B cell (primary cell): ENCODE data around the gene SSH3. TPM values are rescaled to one million over a fixed set of nuclear protein-coding genes. Genes with fewer than 3 reads are reported as not detected.

ENCODE experiments used
- ATAC-seq: fragments of 200-7000 bp; cut with Tn5 transposase; one replicate; pipeline ENCODE4 v1.10.0; 2021; ENCODE audit warnings: low read depth, mild to moderate bottlenecking, moderate number of reproducible peaks, moderate library complexity
- CTCF ChIA-PET: fragments of 350-600 bp; sonication (Branson Sonifier 250); formaldehyde crosslinking; loops from one replicate; lab custom pipeline; 2021; ENCODE audit warnings: antibody characterized with exemption, inconsistent platforms; lab: Charles Lee
- POLR2A ChIA-PET: fragments of 350-600 bp; sonication (Branson Sonifier 250); formaldehyde crosslinking; loops from one replicate; lab custom pipeline; 2021; ENCODE audit warnings: antibody characterized with exemption; lab: Charles Lee
- DNase-seq: peaks from one replicate; pipeline ENCODE4 v3.0.0; 2013
- H2AFZ ChIP-seq: 2 replicates; pipeline ENCODE4 v1.6.1; 2012; ENCODE audit warnings: mild to moderate bottlenecking, low read depth, low read length; ENCODE audit not compliant: insufficient read depth, poor library complexity, severe bottlenecking
- H3K27ac ChIP-seq, 2 donors: 1 replicate in 1 of 2; 2 replicates in 1 of 2; pipeline ENCODE4 v1.5.1; 2012 to 2013; ENCODE audit warnings: low read length in 2 of 2, mild to moderate bottlenecking in 2 of 2, moderate library complexity in 1 of 2
- H3K27me3 ChIP-seq, 4 experiments: fragments of 200-600 bp in 1 of 4; sonication (generic) in 1 of 4; replicated peaks in 1 of 4; 1 replicate in 2 of 4; 2 replicates in 2 of 4; pipeline versions ENCODE4 v1.6.1 to v1.7.0; 2013 to 2016; ENCODE audit warnings: low read length in 3 of 4, mild to moderate bottlenecking in 2 of 4, mixed read lengths in 1 of 4, moderate library complexity in 1 of 4; ENCODE audit not compliant: insufficient read depth in 4 of 4, control insufficient read depth in 3 of 4; ENCODE audit errors: control extremely low read depth in 1 of 4
- H3K36me3 ChIP-seq, 2 experiments: replicated peaks in 1 of 2; 1 replicate in 1 of 2; 2 replicates in 1 of 2; pipeline versions ENCODE4 v1.6.1 to v1.7.1; 2013; ENCODE audit warnings: low read length in 1 of 2; ENCODE audit not compliant: insufficient read depth in 2 of 2, control insufficient read depth in 1 of 2; ENCODE audit errors: control extremely low read depth in 1 of 2, extremely low read depth in 1 of 2
- H3K4me1 ChIP-seq, 2 donors: fragments of 200-600 bp in 1 of 2; sonication (generic) in 1 of 2; 1 replicate in 1 of 2; 2 replicates in 1 of 2; pipeline versions ENCODE4 v1.5.1 to v1.6.1; 2013 to 2017; ENCODE audit warnings: low read length in 2 of 2; ENCODE audit not compliant: control insufficient read depth in 2 of 2, insufficient read depth in 2 of 2
- H3K4me2 ChIP-seq: replicated peaks from 2 replicates; pipeline ENCODE3; 2012; ENCODE audit warnings: mild to moderate bottlenecking, low read depth, low read length; ENCODE audit not compliant: poor library complexity, severe bottlenecking
- H3K4me3 ChIP-seq, 5 experiments: fragments of 200-600 bp in 1 of 5; sonication (generic) in 1 of 5; 1 replicate in 3 of 5; 2 replicates in 2 of 5; pipeline versions ENCODE4 v1.5.1 to v1.7.0; 2011 to 2016; ENCODE audit warnings: low read length in 4 of 5, mild to moderate bottlenecking in 4 of 5, low read depth in 2 of 5, control low read depth in 1 of 5, moderate library complexity in 1 of 5; ENCODE audit not compliant: insufficient read depth in 1 of 5; ENCODE audit errors: control extremely low read depth in 1 of 5, extremely low read depth in 1 of 5
- H3K79me2 ChIP-seq: fragments of 200-600 bp; sonication (generic); one replicate; pipeline ENCODE4 v1.6.0; 2016; ENCODE audit warnings: low read length; ENCODE audit not compliant: control insufficient read depth, insufficient read depth
- H3K9ac ChIP-seq: fragments of 200-600 bp; sonication (generic); 2 replicates; pipeline ENCODE4 v1.6.1; 2017; ENCODE audit warnings: mild to moderate bottlenecking, low read length, moderate library complexity
- H3K9me3 ChIP-seq, 3 donors: one replicate each; pipeline versions ENCODE4 v1.6.1 to v1.7.1; 2013; ENCODE audit warnings: low read length in 2 of 3; ENCODE audit not compliant: control insufficient read depth in 2 of 3, insufficient read depth in 1 of 3; ENCODE audit errors: control extremely low read depth in 1 of 3
- H4K20me1 ChIP-seq: 2 replicates; pipeline ENCODE4 v1.6.0; 2012; ENCODE audit warnings: mild to moderate bottlenecking, low read length; ENCODE audit not compliant: insufficient read depth, control insufficient read depth, poor library complexity, severe bottlenecking
- H3K27ac Mint-ChIP-seq: one replicate; pipeline ENCODE4 v1.8.0; 2021; ENCODE audit warnings: mixed read lengths
- H3K27me3 Mint-ChIP-seq: one replicate; pipeline ENCODE4 v1.8.0; 2021; ENCODE audit warnings: mixed read lengths
- H3K4me1 Mint-ChIP-seq: one replicate; pipeline ENCODE4 v1.8.0; 2021; ENCODE audit warnings: mixed read lengths
- H3K4me3 Mint-ChIP-seq: one replicate; pipeline ENCODE4 v1.8.0; 2021; ENCODE audit warnings: mixed read lengths
- H3K9me3 Mint-ChIP-seq: one replicate; pipeline ENCODE4 v1.8.0; 2022; ENCODE audit warnings: mixed read lengths; ENCODE audit not compliant: insufficient read depth
- EZH2 ChIP-seq: IDR thresholded peaks from 2 replicates; pipeline ENCODE4 v1.6.1; 2012; ENCODE audit warnings: borderline replicate concordance, low read depth, mild to moderate bottlenecking, moderate library complexity, low read length; ENCODE audit not compliant: insufficient read depth, poor library complexity, severe bottlenecking
- WGBS: methylation state at CpG from one replicate; pipeline ENCODE4 v1.1.5; 2013; ENCODE audit warnings: missing lambda C conversion rate; ENCODE audit not compliant: insufficient coverage; 5-methylcytosine and 5-hydroxymethylcytosine counted together
- intact Hi-C: fragments of 100-400 bp; cut with micrococcal nuclease; formaldehyde crosslinking; loops from one replicate; pipeline ENCODE4 v1.10.0; 2022
- polyA plus RNA-seq: library from polyadenylated mRNA; depleted of rRNA; stranded (reverse); fragments of >200 nt; gene quantifications from 2 replicates; pipeline ENCODE4 v1.2.3, GENCODE V29; 2012
- total RNA-seq, 2 donors: library from RNA; stranded (reverse); fragments of 120-200 nt in 1 of 2; gene quantifications; 1 replicate in 1 of 2; 2 replicates in 1 of 2; pipeline versions ENCODE4 v1.2.3 to v1.2.4, GENCODE V29; 2013 to 2022
- TF ChIP-seq, protein P1 (sequence below): fragments of 200-600 bp; IDR thresholded peaks from one replicate; pipeline ENCODE4 v1.8.0; 2022; ENCODE audit warnings: antibody characterized with exemption, mild to moderate bottlenecking

SSH3 gene
- total and polyA plus RNA-seq, 2 donors (not counting 1 experiment from before 2014, with no cell fraction given) = 4.0 to 7.2 TPM

DNA sequence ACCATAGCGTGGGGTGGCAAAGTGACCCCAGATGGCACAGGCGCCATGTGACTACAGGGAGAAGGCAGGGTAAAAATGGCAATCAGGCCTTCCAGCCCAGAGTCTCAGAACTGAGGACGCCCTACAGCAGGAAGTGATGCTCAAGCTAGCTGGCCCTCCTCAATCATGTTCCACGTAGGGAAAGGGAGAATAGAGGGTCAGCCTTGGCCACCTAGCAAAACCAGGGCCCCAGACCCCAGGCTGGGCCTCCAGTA is 15.2 kb upstream of the SSH3 start:
- Histone ChIP-seq H4K20me1 (peaks cover 38% of the 10 kb centered on the region), H2AFZ (peak overlapping the region; percentile 84), H3K9me3 (no peaks in the 10 kb centered on the region), H3K9ac (peak overlapping the region; percentile 92), H3K79me2 (peaks cover 49% of the 10 kb centered on the region), H3K4me3 (peak overlapping the region; percentile 16 to 86 (median 79)), H3K27me3 (no peaks in the 10 kb centered on the region), H3K27ac (peak overlapping the region; percentile 86 to 92), H3K4me1 (peaks cover 43 to 52% of the 10 kb centered on the region in 2 donors), H3K4me2 (peak overlapping the region; percentile 100), H3K36me3 (peaks cover 2 to 69% of the 10 kb centered on the region in 2 experiments)
- H3K27ac Mint-ChIP-seq = peak overlapping the region; percentile 97
- peaks cover 43% of the 10 kb centered on the region for H3K4me1 Mint-ChIP-seq
- H3K4me3 Mint-ChIP-seq = peak overlapping the region; percentile 76
- WGBS = 10% methylated on average over 3 of the region's 4 CpGs
- ChIA-PET POLR2A (interaction anchor here (1.0 to 4.0 kb wide), 13 partner anchors 8 to 195 kb away, joined by 3 to 131 read pairs (median 10); partner anchors contain the start of genes AIP, CLCF1, GRK2 and POLD4), CTCF (interaction anchor here (1.0 to 4.3 kb wide), 10 partner anchors 11 to 175 kb away, joined by 3 to 35 read pairs (median 17); partner anchors contain the start of gene GRK2)
- intact Hi-C loops = loop anchor here (1.0 to 5.0 kb wide), 5 partner anchors 11 to 217 kb away; partner anchors contain the start of gene PITPNM1
- DNase-seq = no peak
- TF ChIP-seq EZH2 = no peak
- TF ChIP-seq, protein P1, sequence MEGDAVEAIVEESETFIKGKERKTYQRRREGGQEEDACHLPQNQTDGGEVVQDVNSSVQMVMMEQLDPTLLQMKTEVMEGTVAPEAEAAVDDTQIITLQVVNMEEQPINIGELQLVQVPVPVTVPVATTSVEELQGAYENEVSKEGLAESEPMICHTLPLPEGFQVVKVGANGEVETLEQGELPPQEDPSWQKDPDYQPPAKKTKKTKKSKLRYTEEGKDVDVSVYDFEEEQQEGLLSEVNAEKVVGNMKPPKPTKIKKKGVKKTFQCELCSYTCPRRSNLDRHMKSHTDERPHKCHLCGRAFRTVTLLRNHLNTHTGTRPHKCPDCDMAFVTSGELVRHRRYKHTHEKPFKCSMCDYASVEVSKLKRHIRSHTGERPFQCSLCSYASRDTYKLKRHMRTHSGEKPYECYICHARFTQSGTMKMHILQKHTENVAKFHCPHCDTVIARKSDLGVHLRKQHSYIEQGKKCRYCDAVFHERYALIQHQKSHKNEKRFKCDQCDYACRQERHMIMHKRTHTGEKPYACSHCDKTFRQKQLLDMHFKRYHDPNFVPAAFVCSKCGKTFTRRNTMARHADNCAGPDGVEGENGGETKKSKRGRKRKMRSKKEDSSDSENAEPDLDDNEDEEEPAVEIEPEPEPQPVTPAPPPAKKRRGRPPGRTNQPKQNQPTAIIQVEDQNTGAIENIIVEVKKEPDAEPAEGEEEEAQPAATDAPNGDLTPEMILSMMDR = no peak
- no peaks in the 10 kb centered on the region for H3K9me3 Mint-ChIP-seq
- H3K27me3 Mint-ChIP-seq = no peaks in the 10 kb centered on the region
- no peak for ATAC-seq
